ENCODE results near the gene UVRAG. TPM values are rescaled to one million over a fixed set of nuclear protein-coding genes. Genes with fewer than 3 reads are reported as not detected.

UVRAG gene
- total and polyA plus RNA-seq, 2 of the 4 experiments (the other 2 are of a cell fraction) = 5.6 to 10.9 TPM

DNA sequence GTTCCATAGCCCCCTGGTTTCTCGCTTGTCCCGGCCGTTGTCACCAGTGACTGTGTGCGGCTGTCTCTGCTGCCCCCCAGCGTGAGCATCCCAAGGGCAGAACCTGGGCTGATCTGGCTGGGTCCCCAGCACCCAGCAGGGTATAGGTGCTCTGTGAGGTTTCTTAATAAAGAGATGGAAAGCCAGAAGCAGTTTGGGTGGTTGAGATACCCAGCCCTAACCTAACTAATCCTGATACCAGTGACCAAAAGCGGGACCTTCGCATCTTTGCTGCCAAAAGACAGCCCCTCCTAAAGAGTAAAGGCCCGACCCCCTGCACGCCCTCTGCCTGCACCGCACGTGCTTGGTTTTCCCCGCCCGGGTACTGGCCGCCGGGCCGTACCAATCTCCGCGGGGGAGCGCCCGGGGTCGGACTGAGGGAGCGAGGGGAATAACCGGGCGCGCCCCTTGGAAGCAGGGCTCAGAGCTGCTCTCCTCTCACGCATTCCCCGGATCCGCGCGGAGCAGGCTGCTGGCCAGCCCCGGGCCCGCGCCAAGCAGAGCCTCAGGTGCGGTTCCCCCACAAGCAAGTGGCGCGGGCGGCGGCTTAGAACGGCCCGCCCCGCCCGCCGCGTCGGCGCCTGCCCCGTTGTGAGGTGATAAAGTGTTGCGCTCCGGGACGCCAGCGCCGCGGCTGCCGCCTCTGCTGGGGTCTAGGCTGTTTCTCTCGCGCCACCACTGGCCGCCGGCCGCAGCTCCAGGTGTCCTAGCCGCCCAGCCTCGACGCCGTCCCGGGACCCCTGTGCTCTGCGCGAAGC, 46.7 kb upstream of the UVRAG start, which contains the start of gene DGAT2:
TSS of gene DGAT2 (plus strand) at position 667 of the 797 bp plus-strand sequence. CDS start 214 bp downstream, outside the sequence.
- Histone ChIP-seq H3K4me3 (ENCODE audit: insufficient read depth, low read depth, low read length) (peak within 1 kb of the TSS; percentile 49), H2BK120ac (ENCODE audit: low read depth, low read length) (peak within 1 kb of the TSS; percentile 92), H2BK5ac (ENCODE audit: low read depth, low read length, poor library complexity, severe bottlenecking) (peak within 1 kb of the TSS; percentile 82), H2AK5ac (ENCODE audit: low read depth, low read length) (no peak within 1 kb of the TSS; the same call in 1 of the 2 replicates), H4K5ac (ENCODE audit: low read depth, low read length) (no peak within 1 kb of the TSS), H3K79me1 (ENCODE audit: low read depth in 1 of 2, low read length in 2 of 2) (no peaks in the 10 kb centered on the region), H3K56ac (ENCODE audit: extremely low read depth, insufficient read depth, low read length) (no peak within 1 kb of the TSS), H3K9ac (ENCODE audit: low read depth, low read length) (peak within 1 kb of the TSS; percentile 81), H3K23ac (ENCODE audit: low read depth, low read length) (no peak within 1 kb of the TSS; the same call in 1 of the 2 replicates), H2AFZ (replicated peaks; ENCODE audit: low read length, poor library complexity) (peak within 1 kb of the TSS; percentile 96), H4K91ac (ENCODE audit: insufficient read depth, low read depth, low read length) (peak within 1 kb of the TSS; percentile 69; the same call in 1 of the 2 replicates), H3K27ac (ENCODE audit: insufficient read depth, low read length) (peak within 1 kb of the TSS; percentile 62; the same call in 1 of the 2 replicates), H3K9me3 (ENCODE audit: control insufficient read depth, insufficient read depth, low read length) (no peaks in the 10 kb centered on the region), H3K4me1 (ENCODE audit: control insufficient read depth, insufficient read depth, low read length) (peaks cover 4% of the 10 kb centered on the region; the same call in 1 of the 2 replicates), H3K27me3 (ENCODE audit: control insufficient read depth, insufficient read depth, low read length) (peaks cover 43% of the 10 kb centered on the region), H3K9me1 (ENCODE audit: insufficient read depth, low read length) (no peaks in the 10 kb centered on the region; the same call in 1 of the 2 replicates), H2AK9ac (replicated peaks; ENCODE audit: low read depth, low read length, poor library complexity) (peak within 1 kb of the TSS; percentile 60), H3K4ac (ENCODE audit: low read depth, low read length) (peak within 1 kb of the TSS; percentile 79; the same call in 1 of the 2 replicates), H4K20me1 (ENCODE audit: insufficient read depth, low read length) (no peaks in the 10 kb centered on the region), H2BK20ac (ENCODE audit: low read depth, low read length) (peak within 1 kb of the TSS; percentile 57; the same call in 1 of the 2 replicates), H3K14ac (replicated peaks; ENCODE audit: low read depth, low read length) (no peak within 1 kb of the TSS), H3K4me2 (ENCODE audit: low read depth, low read length) (peak within 1 kb of the TSS; percentile 89), H2BK15ac (ENCODE audit: low read depth, low read length) (no peak within 1 kb of the TSS), H3K18ac (ENCODE audit: low read depth, low read length) (peak within 1 kb of the TSS; percentile 76; the same call in 1 of the 2 replicates), H3K36me3 (ENCODE audit: control insufficient read depth, insufficient read depth, low read length) (no peaks in the 10 kb centered on the region), H4K8ac (ENCODE audit: low read depth in 2 of 2, low read length in 2 of 2) (peak within 1 kb of the TSS in 1 of 2 experiments; percentile 56; a peak in 1 of 4 replicates)
- intact Hi-C loops (cut with micrococcal nuclease) (no loop called here), in situ Hi-C loops (cut with MboI; ENCODE audit: low sequenced_read_pairs) (no loop called here), dilution Hi-C loops (cut with HindIII; ENCODE audit: low sequenced_read_pairs, unreplicated experiment) (no loop called here)
- WGBS, 2 experiments (ENCODE audit: extremely low coverage in 2 of 2, insufficient read length in 1 of 2) = 7% methylated on average over 14 of the region's 66 CpGs; no CpG with 5 or more reads in 1 of the 2 experiments
- TF ChIP-seq BHLHE40 (IDR thresholded peaks at IDR 0.05; ENCODE audit: low read depth, low read length) (peak; percentile 95), CHD1 (IDR thresholded peaks at IDR 0.05; ENCODE audit: low read depth, low read length) (no peak; the same call in 1 of the 2 replicates), USF2 (IDR thresholded peaks at IDR 0.05; ENCODE audit: low read depth, low read length) (peak; percentile 18; the same call in 1 of the 2 replicates), CTCF (conservative IDR thresholded peaks at IDR 0.05; ENCODE audit: low read depth, low read length) (0 out of 2 replicates have a peak, but pooled peaks have one; percentile 17), RAD21 (IDR thresholded peaks at IDR 0.05; ENCODE audit: low read length) (0 out of 2 replicates have a peak, but pooled peaks have one; percentile 19), FOS (IDR thresholded peaks at IDR 0.05; ENCODE audit: low read depth, low read length) (no peak)
- ChIA-PET POLR2A (ENCODE audit: unreplicated experiment) (no interaction called here), CTCF (no interaction called here)
- ATAC-seq (ENCODE audit: low read depth) (peak; percentile 93), DNase-seq (peak; percentile 42)
- BruUV-seq (replicated peaks) = no TSS peak

Measured in IMR-90 (cell line).